Stimulated activated CD4-positive, alpha-beta T cell treated with anti-CD3 and anti-CD28 coated beads, Interleukin-1b, Interleukin-23, amount 100 ng/mL, for 1 hour (primary cell): Measurements from ENCODE around the gene SEMA3E.
"Not testable (repeated sequence)": the region's sequence is repeated elsewhere in the genome, so short reads cannot be mapped to it uniquely, and the experiment has no call there.

Experiments used
- DNase-seq, 2 donors: peaks; one replicate each; pipeline ENCODE4 v3.0.0-alpha.2; 2020; ENCODE audit warnings: low read depth in 2 of 2

Gene SEMA3E

DNA sequence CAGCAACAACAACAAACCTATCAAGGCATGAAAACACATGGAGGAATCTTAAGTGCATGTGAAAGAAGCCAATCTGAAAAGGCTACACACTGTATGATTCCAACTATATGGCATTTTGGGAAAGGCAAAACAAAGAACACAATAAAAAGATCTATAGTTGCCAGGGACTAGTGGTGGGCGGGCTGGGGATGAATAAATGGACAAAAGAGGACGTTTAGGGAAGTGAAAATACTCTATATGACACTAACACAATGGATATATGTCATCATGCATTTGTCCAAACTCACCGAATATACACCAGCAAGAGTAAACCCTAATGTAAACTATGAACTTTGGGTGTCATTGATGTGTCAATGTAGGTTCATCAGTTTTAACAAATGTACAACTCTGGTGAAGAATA lies 89.1 kb downstream of the SEMA3E start:
- DNase-seq: no peak

DNA sequence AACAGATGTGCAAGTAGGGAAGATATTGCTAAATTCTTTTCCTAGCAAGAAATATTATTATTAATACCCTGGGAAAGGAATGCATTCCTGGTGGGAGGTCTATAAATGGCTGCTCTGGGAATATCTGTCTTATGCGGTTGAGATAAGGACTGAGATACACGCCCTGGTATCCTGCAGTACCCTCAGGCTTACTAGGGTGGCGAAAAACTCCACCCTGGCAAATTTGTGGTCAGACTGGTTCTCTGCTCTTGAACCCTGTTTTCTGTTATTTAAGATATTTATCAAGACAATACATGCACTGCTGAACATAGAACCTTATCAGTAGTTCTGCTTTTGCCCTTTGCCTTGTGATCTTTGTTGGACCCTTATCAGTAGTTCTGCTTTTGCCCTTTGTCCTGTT lies 96.4 kb downstream of the SEMA3E start:
- not testable (repeated sequence) for DNase-seq

DNA sequence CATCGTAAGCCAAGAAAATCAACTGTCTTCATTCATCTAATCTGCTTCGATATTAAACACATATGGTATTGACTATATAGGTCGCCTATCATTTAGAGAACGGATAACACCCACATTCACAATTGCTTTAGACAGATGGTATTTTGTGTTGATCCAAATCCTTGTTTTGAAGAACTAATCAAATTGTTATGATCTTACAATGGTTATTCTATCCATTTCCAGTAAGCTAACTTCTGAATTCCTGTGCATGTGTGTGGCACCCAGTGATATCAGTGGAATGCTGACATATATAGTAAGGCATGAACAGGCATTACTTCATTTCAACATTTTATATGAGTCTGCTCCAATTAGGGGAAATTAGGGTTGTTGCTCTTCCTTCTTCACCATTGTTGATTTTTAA lies 98.8 kb downstream of the SEMA3E start:
- DNase-seq: no peak

DNA sequence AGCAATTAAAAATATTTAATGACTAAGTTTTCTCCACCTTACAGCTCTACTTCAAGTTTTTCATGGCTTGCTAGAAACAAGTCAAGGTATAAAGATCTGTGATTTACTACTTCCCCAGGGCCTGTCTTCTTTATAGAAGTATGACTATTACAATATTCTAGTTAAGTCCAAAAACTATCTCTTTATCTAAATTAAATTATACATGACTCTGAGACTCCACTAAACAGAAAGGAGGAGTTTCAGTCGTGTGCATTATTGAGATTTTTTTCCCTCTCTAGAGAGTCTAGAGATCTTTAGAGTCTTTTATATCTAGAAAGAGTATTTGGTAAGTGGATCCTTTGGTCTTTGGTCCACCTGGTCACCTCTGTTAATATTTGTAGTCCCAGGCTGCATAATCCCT lies 100.7 kb downstream of the SEMA3E start:
- DNase-seq: no peak

DNA sequence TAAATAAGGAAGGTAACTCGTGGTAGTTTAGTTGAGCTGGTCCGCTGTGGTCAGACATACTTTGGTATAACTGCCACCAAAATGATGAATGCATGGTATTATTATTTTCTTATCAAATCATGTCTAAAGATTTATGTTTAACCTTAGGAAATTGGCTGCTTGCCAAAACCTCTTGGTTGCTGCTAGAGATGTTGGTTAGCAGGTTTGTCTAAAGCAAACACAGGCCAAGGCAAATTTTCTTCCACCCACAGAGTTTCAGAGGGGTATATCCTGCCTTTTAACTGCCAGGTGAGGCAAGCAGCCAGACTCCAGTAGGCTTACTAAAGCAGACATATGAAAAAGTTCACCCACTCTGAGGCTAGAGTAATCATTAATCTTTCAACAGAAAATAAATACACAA lies 101.4 kb downstream of the SEMA3E start:
- DNase-seq: no peak

DNA sequence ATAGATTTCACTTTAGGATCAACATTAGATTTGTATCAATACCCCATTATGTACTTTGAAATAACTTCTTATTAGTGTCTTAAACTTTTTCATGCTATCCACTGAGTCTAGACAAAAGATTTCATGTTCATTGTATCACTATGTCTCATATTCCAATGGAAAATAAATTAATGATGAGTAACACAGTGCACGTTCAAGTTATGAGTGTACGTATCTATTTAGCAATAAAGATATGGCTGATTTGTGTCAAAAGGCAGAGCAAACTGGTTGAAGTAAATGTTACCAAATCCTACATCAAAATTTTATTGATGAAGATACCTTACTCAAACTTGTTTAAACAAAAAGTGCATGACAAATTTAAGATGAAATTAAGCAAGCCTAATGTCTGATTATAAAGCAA lies 102.4 kb downstream of the SEMA3E start:
- no peak for DNase-seq

DNA sequence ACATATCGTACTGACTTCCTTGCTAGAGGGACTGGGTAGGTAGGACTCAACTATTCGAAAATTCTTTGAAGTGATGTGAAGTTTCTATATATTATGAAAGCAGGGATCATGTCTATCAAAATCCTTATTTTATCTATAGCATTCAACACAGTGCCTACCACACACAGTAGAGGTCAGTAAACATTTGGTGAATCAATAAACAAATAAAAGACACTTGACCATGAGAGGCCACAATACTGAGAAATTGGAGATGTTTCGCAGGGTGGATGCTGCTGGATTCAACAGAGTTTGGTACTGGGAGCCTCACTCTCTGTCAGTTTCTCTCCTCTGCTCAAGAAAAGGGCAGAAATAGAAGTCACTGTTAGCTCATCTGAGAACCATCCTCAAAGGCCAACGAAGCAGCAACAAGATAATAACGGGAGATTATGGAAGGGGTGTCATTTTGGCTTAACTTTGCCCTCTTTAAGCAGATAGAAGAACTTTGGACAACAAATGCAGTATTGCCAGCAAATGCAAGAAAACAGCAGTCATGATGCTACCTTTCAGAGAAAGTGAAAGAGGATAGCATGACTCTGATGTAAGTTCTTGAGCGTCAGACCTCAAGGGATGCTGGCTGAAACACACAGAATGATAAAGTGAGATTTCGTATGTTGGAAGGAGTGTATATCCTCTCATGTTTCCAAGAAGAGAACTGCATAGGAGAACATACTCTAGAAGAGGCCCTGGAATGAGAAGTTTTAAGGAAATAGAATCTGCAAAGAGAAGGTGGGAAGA lies 107.6 kb downstream of the SEMA3E start:
- DNase-seq: no peak

DNA sequence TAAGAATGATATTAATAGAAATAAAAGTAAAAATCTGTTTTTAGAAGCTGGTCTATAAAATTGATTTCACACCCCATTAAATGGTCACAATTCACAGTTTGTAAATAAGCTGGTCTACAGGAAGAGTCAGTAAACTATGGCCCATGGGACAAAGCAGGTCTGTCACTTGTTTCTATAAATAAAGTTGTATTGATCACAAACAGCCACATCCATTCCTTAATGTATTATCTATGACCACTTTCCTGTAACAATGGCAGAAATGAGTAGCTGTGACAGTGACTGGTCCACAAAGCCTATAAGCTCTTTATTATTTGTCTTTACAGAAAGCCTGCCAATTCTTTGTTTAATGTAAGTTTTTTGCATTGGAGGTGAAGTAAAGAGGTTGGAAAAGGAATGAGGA lies 114.5 kb downstream of the SEMA3E start:
- DNase-seq: no peak

DNA sequence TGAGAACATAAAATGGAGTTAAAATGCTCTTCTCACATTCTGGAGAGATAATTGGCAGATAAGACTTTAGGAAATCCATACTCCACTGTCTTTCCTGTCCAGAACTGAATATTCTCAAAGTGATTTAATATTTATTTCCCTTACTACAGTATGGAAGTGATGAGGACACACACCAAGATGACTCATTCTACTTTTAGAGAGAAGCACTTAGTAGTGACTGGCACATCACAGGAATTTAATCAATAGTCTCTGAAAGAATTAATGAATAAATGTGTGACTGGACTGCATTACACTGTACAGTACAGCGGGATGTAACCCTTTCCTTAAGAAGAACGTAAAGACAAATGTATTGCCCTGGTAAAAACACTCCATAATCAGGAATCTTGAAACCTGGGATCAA lies 116.7 kb downstream of the SEMA3E start:
- DNase-seq: no peak

DNA sequence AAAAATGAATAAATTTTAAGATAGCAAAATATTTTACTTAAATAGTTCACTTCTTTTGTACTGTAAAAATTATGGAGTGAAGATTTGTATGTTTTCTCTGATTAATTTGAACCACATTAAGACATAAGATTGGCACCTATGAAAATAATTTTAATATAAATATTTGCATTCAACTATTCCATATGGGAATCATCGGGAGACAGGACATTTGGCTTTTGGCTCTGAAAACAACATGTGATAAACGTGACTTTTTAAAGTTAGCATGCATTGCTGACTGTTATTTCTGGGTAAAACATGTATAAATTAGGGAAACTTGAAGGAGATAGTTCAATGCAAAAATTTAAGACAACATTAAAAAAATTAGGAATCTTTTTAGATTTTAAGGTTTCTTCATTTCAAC lies 117.2 kb downstream of the SEMA3E start:
- DNase-seq: no peak

DNA sequence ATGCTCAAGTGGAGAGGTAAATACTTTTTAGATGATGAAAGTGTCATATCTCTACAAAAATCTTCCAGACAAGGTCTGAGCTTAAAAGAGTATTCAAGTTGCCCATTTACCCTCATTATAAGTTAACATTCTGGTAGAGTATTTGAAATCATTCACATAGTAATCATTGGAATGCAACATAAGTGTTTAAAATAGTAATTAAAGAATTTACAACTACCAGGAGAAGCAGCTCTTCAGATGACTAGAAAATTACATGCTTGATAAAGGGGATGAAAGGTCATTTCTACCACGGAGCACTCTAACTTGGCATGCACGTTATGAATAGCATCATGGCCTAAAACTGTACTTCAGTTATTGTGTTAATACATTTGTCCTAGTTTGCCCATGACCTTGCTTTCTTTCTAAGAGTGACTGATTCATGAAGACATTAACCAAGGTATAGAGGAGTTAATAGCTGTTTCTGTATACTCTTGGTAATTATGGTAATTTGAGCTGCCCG lies 120.0 kb downstream of the SEMA3E start:
- no peak for DNase-seq

DNA sequence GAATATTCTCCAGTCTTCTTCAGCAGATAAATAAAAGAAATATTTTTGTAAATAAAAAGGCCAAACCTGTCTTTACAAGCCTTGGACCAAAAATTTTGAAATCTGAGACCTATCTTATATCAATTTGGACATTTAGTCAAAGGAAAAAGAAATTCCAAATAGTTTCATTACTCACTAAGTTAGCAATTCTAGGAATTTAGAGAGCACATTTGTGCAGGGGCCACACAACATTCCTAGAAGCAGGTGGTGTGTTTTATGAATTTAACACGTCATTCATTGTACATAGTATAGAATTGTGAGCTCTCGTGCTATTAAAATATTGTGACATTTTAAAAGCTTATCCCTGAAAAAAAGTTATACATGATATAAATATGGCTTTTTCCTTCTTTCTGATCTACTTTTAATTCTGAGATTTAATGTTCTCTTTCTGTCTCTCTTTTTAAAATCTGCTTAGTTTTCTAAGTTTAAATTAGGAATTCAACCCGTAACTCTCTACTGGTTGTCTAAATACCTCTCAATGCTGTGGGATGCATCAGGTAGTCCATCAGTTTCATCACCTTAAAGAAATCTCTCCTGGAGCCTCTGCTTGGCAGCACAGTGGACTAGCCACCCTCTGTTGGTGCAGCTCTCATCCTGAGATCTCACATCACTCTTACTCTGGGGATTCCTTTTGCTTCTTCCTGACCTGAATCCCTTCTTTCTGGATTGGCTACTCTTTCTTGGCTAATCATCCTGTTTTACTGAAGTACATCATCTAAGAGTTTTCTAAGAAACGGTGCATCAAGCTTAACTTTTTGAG lies 124.5 kb downstream of the SEMA3E start:
- DNase-seq: no peak

DNA sequence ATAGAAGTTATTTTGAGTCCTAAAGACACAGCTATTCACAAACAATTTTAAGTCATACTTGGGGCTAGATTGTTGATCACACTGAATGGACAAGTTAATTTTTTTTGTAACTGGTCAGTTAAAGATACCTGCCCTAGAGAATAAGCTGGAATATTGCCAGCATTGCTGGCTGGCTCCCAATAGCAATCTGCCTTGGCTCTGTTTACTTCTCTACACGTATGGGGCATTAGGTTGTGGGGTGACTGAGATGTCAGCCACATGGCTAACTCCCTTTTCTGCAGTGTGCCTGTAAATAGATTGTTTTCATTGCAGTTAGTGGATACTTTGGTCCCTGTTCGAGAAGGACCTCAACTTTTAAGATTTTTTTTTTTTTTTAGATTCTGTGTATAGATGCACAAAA lies 128.2 kb downstream of the SEMA3E start:
- no peak for DNase-seq

DNA sequence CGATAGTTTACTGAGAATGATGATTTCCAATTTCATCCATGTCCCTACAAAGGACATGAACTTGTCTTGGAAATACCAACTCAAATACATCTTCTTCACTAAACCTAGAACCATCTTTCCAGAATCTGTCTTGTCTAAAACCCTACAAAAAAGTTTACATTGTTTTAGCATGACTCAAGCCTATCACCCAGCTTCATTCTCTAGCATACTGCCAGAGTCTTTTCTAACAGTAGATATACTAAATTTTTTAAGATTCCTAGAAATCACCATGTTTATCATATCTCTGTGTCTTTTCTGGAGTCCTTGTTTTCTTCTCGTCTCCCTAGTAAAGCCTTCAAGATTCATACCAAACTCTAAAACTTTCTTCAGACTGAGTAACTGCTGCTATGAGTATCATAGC lies 129.7 kb downstream of the SEMA3E start:
- no peak for DNase-seq

DNA sequence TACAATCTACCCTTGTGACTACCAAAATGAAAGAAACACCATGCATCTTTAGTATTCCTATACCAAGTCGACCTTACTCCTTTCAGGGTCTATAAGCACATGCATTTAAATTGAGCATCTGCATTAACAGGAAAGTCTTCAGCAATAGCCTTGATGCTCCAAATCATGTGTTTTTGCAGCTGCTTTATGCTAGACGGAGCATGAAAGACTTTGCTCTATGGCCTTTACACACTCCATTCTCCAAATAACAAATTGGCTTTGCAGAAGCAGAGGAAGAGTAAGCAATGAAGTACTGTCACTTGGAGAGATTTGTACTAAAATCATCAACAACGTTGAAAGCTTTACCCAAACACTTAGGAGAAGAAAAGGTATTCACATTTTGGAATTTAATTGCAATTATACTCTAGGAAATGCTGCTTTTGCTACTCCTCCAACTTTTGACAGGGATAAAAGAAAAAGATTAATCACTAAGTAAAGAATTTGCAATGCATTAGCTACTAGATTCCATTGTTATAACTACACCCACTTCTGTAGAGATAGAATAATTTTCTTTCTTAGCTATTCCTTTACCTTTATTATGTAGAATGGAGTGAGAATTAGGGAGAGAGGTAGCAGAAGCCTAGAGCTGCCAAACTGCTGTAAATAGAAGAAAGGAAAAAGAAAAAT lies 131.8 kb downstream of the SEMA3E start:
- DNase-seq: no peak

DNA sequence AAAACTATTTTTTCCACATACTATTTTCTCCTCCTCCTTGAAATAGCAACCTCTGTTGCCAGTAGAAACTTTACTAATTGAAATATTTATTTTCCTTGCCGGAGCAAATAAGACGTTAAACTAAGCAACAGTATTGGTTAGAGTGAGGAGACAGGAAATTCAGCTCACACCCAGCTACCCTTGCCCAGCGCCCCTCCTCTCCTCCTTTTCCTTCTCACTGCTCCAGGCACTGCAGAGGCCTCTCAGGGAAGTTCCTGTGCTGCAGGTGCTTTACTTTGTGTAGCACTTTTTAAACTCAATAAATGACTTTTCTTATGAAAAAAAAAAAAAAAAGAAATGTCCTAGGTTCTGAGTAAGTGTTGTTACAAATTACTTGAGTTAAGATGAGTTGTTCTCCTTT lies 134.0 kb downstream of the SEMA3E start:
- DNase-seq: no peak

DNA sequence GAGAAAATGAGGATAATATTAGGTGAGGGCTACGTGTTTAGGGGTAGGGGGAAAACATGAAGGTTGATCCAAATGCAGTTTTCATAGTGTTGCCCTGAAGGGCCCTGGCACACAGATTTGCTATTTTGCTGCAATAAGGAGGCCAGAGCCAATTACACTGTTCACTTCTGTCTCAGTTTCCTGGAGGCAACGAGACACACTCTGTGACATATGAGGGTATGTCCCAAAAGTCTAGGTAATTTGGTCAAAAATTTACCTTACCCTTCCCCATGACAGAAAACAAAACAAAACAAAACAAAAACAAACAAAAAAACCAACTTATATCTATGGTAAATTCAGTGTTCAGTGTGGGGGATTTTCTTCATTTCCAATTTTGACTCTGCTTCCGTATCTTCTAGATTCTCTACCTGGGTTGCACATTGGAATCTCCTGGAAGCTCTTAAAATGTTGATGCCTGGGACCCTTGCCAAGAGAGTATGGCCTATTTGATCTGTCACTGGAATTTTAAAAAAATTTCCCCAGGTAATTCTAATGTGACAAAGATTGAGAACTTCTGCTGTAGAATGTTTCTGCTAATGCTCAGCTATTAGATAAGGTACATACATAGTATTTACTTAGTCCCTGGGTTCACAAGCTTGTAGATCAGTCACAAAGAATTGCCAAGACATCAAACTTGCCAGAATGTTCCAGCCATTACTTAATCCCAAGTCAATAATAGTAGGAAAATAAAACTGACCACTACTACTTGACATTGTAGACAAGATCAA lies 139.5 kb downstream of the SEMA3E start:
- no peak for DNase-seq

DNA sequence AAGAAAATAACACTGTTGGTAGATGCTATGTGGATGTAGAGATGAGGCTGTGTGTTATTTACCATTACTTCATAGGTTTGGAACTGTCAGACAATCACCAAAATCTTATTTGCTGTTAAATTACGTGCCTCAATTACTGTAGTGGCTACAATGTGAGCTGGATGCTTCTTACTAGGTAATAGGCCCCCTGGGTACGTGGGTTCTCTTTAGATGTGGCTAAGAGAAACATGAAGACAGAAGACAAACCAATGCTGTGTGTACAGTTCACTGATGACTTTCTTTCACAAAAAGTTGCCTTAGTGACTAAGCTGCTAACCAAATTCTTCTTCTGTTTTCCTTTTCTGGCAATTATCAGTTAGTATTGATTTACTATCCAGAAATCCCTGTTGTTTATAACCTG lies 144.6 kb downstream of the SEMA3E start:
- no peak for DNase-seq

DNA sequence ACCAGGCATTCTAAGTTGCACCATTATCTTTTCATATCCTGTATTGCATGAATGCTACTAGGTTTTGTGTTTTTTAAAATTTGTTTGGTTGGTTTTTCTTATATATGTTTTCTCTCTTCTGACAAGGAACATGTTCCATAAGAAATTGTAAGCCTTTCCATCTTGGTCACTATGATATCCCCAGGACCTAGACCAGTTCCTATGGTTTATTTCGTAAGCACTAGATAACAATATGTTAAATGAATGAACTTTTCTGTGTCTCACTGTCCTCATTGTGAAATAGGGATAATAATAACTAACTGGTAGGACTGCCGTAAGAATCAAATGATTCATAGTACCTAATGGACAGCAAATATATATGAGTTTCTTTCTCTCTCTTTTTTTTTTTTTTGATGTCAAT lies 146.3 kb downstream of the SEMA3E start:
- no peak for DNase-seq

DNA sequence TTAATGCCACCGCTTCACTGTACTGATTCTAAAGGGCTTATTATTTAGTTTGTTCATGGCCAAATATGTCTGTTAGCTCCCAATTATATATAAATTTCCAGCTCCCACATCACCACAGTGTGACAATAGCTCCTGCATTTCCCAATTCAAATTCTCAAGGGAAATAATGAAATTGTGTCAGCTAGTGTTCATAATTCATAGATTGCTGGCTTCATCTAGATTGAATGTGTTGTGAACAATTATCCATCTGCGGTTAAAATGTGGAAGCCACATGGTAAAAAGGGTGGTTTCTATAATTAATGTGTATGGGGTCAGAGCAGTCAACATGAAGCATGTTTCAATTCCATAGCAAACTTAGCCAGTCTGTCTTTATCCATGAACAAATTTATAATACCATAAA lies 154.3 kb downstream of the SEMA3E start:
- no peak for DNase-seq

DNA sequence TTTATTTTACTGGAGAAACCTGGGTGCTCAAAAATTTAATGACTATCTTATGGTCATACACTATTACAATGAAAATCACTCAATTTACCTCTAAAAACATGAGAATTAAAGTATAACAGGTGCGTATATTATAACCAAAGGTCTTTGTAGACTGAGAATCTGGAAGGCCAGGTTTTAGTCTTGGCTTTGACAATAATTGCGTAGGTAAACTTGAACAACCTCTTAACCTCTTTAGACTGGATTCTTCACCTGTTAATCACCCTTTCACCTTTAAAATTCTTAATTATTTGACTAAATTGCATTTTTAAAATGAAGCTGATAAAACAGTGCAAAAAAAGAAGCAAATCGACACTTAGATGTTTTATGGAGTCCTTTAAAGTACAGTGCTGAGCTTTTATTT lies 156.1 kb downstream of the SEMA3E start:
- no peak for DNase-seq

DNA sequence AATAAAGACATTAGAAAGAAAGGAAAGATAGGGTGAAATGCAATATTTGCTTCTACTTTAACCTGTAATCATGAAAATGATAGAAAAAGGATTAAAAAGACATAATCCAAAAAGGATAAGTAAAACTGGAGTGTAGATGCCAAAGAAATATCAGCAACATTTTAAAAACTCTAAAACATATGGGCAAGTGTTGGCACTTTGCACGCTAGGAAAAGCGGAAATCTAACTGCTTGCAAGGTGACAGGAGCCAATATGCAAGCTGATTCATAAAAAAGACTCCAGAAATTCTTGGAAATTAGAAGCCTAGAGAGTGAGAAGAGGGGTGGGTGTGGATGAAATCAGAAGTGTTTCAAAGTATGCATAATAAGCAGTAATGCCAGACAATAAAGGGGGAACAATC lies 161.1 kb downstream of the SEMA3E start:
- DNase-seq: no peak
